SKM-1 treated with dmso at 0.1 percent for 144 hours (cell line): ENCODE data around the gene SLC41A1.
A peak's percentile ranks its signal among the peaks of the same experiment; 100 is the strongest.
"Not testable (repeated sequence)": the region's sequence is repeated elsewhere in the genome, so short reads cannot be mapped to it uniquely, and the experiment has no call there.

Experiments
- DNase-seq: peaks from one replicate; lab custom pipeline; 2025; ENCODE audit not compliant: unreplicated experiment; lab: John Stamatoyannopoulos, UW

SLC41A1 gene

DNA sequence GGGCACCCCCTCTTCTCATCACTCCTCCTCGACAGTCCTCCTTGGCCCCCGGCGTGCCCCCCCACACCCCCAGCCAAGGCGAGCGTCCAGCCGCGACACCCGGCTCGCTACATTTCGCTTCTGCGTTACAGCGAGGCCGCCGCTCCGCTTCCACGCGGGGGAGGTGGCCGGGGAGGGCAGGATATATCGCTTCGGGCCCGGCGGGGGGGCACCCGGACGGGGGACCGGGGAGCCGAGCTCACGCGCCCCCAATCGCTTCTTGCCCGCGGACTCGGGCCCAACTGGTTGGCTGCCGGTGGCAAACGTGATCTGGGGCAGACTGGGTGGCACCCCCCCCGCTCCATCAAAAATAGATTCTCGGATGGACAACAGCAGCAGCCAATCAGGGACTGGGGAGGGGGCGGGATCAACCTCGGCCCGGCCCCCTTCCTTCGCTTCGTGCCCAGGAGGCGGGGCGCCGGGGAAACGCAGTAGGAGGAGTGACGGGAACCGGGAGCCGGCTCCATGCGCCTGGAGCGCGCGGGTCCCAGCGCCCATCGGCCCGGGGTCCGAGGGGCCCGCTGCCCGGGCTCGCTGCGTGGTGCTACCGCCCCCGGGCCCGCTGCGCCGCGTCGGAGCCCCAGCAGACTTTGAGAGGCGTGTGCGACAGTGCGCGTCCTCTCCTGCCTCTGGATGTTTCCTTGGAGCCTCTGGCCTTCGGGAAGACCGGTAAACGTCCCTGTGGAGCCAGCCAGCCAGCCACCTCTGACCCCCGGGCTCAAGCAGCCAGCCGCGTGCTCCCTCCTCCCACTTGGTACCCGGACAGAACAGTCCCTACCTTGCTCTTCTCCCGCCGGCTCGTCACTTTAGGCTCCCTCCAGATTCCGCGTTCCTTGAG lies at the start of gene SLC41A1:
Gene SLC41A1, minus strand, starts transcription at position 321 of the 877 bp plus-strand sequence. CDS start 2,757 bp downstream, outside the sequence.
- peak; percentile 92 for DNase-seq

GRCh38 chr1:205861540-205861939 lies 48.5 kb upstream of the SLC41A1 start:
- no peak for DNase-seq

GRCh38 chr1:205858141-205858961 lies 45.4 kb upstream of the SLC41A1 start:
- DNase-seq, result no peak

DNA sequence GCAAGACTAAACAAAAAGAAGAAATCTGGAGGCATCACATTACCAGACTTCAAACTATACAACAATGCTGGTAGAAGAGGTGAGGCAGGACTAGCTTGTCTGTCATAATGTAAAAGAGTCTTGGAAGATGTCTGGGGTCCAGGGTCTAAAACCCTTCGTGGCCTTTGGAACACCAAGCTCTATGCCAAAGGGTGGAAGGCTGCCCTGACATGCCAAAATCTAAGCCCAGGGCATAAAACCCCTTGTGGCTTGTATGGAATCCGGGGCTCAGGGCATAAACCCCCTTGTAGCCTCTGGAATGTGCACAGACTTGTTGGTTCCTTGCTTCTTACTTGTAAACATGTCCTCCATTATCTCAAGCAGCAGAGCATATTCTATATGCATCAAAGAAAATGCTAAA lies 44.5 kb upstream of the SLC41A1 start:
- not testable (repeated sequence) for DNase-seq

DNA sequence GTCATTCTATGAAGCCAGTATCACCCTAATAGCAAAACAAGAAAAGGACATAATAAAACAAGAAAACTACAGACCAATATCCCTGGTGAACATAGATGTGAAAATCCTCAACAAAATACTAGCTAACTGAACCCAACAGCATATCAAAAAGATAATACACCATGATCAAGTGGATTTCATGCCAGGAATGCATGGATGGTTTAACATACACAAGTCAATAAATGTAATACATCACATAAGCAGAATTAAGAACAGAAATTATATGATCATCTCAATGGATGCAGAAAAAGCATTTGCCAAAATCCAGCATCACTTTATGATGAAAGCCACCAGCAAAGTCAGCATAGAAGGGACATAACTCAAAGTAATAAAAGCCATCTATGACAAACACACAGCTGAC lies 43.4 kb upstream of the SLC41A1 start:
- DNase-seq, result no peak

DNA sequence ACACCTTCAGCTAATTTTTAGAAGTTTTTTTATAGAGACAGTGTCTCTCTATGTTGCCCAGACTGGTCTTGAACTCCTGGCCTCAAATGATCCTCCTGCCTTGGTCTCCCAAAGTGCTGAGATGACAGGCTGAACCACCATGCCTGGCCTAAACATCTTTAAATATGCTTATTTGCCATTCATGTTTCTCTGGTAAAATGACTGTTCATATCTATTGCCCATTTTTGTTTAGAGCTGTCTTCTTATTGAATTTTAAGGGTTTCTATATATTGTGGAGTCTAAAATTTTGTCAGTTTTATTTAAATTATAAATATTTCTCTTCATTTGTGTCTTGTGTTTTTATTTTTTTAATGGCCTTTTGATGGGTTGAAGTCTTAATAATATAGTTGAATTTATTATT lies 40.0 kb upstream of the SLC41A1 start:
- no peak for DNase-seq

DNA sequence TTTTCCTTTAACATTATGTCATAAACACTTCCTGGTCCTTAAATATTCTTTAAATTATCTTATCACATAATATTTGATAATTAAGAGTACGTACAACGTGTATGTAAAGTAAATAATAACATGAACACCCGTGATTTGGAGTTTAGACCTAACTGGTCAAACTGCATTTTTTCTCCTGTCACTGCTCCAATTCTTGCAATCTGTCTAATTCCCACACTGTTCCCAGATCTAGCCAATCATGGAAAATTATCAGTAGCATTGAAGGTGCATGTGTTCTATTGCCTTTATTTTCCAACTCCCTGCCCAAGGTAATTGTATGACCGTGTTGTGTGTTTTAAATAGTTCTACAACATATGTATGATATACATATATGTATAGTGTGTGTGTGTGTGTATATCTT lies 39.0 kb upstream of the SLC41A1 start:
- no peak for DNase-seq

- no peak for DNase-seq
Observed at GRCh38 chr1:205849619-205850355, 36.8 kb upstream of the SLC41A1 start, which contains the start of gene PM20D1. Gene PM20D1, minus strand, starts transcription at chr1:205850132. Its CDS starts 60 bp downstream, at chr1:205850072.

- DNase-seq, result no peak
Observed at GRCh38 chr1:205843036-205843859, 30.2 kb upstream of the SLC41A1 start.

GRCh38 chr1:205842229-205842628 lies 29.2 kb upstream of the SLC41A1 start:
- DNase-seq, result no peak

GRCh38 chr1:205840146-205840923 lies 27.3 kb upstream of the SLC41A1 start:
- DNase-seq, result no peak

- no peak for DNase-seq
Observed at GRCh38 chr1:205837382-205837970, 24.5 kb upstream of the SLC41A1 start.

DNA sequence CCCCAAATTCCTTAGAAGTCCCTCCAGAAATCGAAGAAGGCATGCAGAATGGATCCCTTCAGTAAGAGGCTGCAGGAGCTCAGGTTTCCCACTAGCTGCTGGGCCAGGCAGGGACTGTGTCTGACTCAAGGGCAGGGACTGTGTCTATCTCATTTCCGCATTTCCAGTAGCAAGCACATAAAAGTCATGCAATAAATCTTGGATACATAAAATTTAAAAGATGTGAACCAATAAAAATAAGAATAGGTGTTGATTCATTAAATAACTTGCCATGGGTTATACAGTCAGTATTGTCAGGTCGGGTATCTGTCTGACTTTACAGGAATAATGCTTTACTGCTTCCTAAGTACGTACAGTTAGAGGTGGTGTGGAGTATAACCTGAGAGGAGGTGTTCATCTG lies 21.8 kb upstream of the SLC41A1 start:
- no peak for DNase-seq

- no peak for DNase-seq
Observed at GRCh38 chr1:205832326-205832751, 19.3 kb upstream of the SLC41A1 start.

DNA sequence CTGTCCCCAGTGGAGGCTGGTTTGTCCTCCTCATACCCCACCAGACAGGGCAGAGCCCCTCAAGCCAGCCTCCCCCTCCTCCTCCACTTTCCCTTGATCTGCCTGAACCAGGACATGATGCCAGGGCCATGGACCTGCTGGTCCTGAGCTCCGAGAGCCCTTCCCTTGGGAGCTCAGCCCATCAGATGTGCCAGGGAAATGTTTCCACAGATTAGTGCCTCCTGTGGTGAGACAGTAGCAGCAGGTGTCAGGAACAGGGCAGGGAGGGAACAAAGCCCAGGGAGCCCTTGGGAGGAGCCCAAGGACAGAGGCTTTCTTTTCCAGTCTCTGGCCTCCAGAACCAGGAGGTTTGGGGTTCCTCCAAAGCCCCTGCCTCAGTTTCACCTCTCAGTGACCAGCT lies 14.6 kb upstream of the SLC41A1 start:
- DNase-seq, result no peak

- DNase-seq, result no peak
Observed at GRCh38 chr1:205826995-205827394, 14.0 kb upstream of the SLC41A1 start.

DNA sequence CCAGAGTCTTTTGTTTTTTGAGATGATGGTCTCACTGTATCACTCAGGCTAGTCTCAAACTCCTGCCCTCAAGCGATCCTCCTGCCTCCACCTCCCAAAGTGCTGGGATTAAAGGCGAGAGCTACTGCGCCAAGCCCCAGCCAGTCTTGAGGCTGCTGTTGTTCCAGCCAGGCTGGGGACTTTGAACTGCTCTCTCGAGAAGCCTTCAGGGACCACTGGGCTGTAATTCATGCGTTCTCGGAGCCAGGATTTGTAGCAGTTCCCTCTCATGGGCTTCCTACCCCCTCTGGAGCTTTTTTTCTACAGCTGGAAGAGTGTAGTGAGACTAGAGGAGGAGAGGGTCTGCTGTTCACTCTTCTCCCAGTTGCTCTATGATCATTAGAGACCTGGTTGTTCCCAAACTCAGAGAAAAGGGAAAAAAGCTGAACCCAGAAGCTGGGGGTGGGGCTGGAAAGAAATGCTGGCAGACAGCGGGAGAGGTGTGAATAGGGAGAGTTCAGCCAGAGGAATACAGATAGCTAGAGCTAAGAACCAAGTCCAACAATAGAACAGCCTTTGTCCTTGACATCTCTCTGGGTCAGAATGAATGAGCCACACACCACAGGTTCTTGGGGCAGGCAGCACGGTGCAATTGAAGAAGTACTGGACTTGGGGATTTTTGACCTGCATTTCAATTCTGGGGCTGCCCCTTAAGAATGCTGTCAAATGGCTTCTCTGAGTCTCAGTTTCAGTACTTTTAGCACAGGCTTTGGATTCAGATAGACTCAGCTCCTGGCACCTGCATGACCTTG lies 13.2 kb upstream of the SLC41A1 start:
- no peak for DNase-seq

- peak; percentile 35 for DNase-seq
Observed at GRCh38 chr1:205824180-205824579, 11.2 kb upstream of the SLC41A1 start.
